Hepatocyte (in vitro differentiated cells): ENCODE measurements around the gene TAF1C.

Experiments used
- CTCF ChIP-seq: fragments of 200-600 bp; sonication (generic); IDR thresholded peaks from 2 replicates; pipeline ENCODE4 v1.5.1; 2016; ENCODE audit warnings: antibody characterized with exemption, mild to moderate bottlenecking; ENCODE audit not compliant: poor library complexity
- EZH2 ChIP-seq: fragments of 200-600 bp; sonication (generic); IDR thresholded peaks from 2 replicates; pipeline ENCODE4 v1.6.1; 2016; ENCODE audit warnings: antibody characterized with exemption, mild to moderate bottlenecking, borderline replicate concordance

GRCh38 chr16:84150926-84151325, 35.9 kb downstream of the TAF1C start:
- TF ChIP-seq CTCF: no peak
- TF ChIP-seq EZH2: no peak
